Neural cell (in vitro differentiated cells): ENCODE data around the gene PARD3B.

Experiments
- EP300 ChIP-seq: fragments of 450-650 bp; conservative IDR thresholded peaks from 2 replicates; pipeline ENCODE4 v1.6.1; 2014; ENCODE audit warnings: antibody characterized with exemption, mild to moderate bottlenecking, moderate library complexity; ENCODE audit not compliant: poor library complexity, severe bottlenecking
- EZH2 ChIP-seq: fragments of 200-600, 300-800 bp; shearing (Covaris generic), sonication (generic); IDR thresholded peaks from 2 replicates; pipeline ENCODE4 v1.6.1; 2014; ENCODE audit warnings: antibody characterized with exemption, low read length, borderline replicate concordance, mild to moderate bottlenecking; ENCODE audit not compliant: insufficient read depth, poor library complexity, severe bottlenecking
- RAD21 ChIP-seq: fragments of 450-650 bp; conservative IDR thresholded peaks from 2 replicates; pipeline ENCODE4 v1.6.1; 2014; ENCODE audit warnings: antibody characterized with exemption, mild to moderate bottlenecking, moderate library complexity
- SMC3 ChIP-seq: fragments of 450-650 bp; conservative IDR thresholded peaks from 2 replicates; pipeline ENCODE4 v1.6.1; 2014; ENCODE audit warnings: antibody characterized with exemption, mild to moderate bottlenecking, moderate library complexity; ENCODE audit not compliant: poor library complexity
- TAF1 ChIP-seq: IDR thresholded peaks from 2 replicates; pipeline ENCODE4 v1.6.1; 2012; ENCODE audit warnings: low read depth
- TF ChIP-seq, protein P1 (sequence below): fragments of 450-650 bp; IDR thresholded peaks from 2 replicates; pipeline ENCODE4 v1.5.1; 2014; ENCODE audit warnings: antibody characterized with exemption, mild to moderate bottlenecking, moderate library complexity; ENCODE audit not compliant: poor library complexity, severe bottlenecking

DNA sequence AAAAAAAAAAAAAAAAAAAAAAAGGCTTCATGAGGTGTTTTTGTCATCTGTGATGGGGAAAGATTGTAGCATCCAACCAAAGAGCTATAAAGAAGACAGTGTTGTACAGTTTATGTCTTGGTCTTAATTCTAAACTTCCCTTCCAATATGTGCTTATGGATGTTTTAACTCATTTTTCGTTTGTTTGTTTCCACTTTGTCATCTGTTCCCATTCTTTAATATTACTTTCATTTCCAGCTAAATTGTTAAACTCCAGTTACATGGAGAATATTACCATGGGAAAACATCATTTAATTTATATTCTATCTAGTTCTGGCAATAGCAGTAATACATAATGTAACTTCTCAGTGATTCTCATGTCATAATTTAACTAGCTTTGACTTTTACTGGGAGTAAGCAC, 792.9 kb downstream of the PARD3B start:
- TF ChIP-seq SMC3 (no peak), EZH2 (no peak), EP300 (no peak), RAD21 (no peak), TAF1 (no peak)
- TF ChIP-seq, protein P1, sequence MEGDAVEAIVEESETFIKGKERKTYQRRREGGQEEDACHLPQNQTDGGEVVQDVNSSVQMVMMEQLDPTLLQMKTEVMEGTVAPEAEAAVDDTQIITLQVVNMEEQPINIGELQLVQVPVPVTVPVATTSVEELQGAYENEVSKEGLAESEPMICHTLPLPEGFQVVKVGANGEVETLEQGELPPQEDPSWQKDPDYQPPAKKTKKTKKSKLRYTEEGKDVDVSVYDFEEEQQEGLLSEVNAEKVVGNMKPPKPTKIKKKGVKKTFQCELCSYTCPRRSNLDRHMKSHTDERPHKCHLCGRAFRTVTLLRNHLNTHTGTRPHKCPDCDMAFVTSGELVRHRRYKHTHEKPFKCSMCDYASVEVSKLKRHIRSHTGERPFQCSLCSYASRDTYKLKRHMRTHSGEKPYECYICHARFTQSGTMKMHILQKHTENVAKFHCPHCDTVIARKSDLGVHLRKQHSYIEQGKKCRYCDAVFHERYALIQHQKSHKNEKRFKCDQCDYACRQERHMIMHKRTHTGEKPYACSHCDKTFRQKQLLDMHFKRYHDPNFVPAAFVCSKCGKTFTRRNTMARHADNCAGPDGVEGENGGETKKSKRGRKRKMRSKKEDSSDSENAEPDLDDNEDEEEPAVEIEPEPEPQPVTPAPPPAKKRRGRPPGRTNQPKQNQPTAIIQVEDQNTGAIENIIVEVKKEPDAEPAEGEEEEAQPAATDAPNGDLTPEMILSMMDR, result no peak
